ENCODE results near the gene LSG1.

DNA sequence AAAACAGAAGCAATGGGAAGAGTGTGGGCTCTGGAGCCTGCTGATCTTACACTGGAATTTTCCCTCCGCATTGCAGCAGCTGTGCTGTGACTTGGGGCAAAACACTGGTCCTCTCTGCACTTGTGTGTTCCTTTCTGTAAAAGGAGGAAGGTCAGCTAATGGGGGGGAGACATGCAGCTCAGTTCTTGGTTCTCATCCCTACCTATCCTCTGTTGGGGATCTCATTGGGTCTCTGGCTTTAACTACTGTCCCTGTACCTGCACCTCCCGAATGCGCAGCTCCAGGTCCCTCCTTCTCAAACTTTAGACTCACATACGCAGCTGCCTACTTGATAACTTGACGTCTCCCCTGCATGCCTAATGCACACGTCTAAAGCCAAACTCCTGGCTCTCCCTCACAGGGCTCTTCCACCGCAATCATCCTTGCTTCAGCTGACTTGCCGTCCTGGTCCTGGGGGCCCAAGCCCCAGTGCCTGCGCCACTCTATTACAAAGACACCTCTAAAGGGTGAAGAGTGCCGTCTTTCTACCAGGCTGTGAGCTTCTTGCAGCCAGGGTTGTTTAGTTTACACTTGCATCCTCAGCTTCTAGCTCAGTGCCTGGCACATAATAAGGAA, 32.9 kb downstream of the LSG1 start:
- TF ChIP-seq RAD21 (IDR thresholded peaks at IDR 0.05; ENCODE audit: insufficient read depth, low read depth, low read length) (no peak), CTCF (IDR thresholded peaks at IDR 0.05 in 2 of 3, conservative IDR thresholded peaks at IDR 0.05 in 1 of 3; ENCODE audit: control insufficient read depth in 2 of 3, extremely low read depth in 1 of 3, insufficient read depth in 1 of 3, low read depth in 3 of 3, low read length in 3 of 3) (no peak), PML (IDR thresholded peaks at IDR 0.05; ENCODE audit: low read length) (no peak), ZNF274 (IDR thresholded peaks at IDR 0.05; ENCODE audit: insufficient read depth, insufficient read length) (no peak)
